T47D (cell line): ENCODE results near the gene SCNN1B.

Experiments used
- DNase-seq, 2 experiments: peaks; one replicate each; pipeline versions ENCODE4 v3.0.0 to v3.0.0-alpha.2; 2011 to 2012; ENCODE audit warnings: low read depth in 1 of 2, low spot score in 1 of 2
- JUND ChIP-seq: IDR thresholded peaks from 2 replicates; pipeline ENCODE4 v1.6.1; 2012; ENCODE audit warnings: low read depth
- in situ Hi-C: cut with HindIII; loops from 2 replicates; pipeline ENCODE4 v1.10.0; 2016; ENCODE audit warnings: low sequenced_read_pairs, low pct_unique_long_range_greater_than_20kb

SCNN1B gene

GRCh38 chr16:23333831-23334456 lies 31.8 kb downstream of the SCNN1B start:
- no peak for DNase-seq
- no peak for TF ChIP-seq JUND
- in situ Hi-C loops, result no loop called here

DNA sequence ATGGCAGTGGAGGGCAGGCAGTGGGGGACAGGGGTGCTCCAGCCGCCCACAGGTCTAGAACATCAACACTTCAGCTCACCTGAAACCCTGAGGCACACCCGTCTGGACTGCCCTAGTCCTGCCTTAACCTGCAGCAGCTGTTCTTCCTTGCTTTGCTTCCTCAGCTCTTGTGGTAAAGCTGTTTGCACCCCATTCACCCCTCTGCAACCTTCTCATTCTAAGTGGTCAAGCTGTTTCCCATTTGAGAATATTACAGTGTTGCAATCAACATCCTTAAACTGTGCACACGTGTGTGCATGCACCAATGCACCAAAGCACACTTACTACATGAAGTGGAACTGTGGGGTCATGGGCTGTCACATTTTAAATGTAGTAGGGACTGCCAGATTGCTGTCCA lies 32.4 kb downstream of the SCNN1B start:
- no peak for DNase-seq
- in situ Hi-C loops, result no loop called here
- no peak for TF ChIP-seq JUND

GRCh38 chr16:23334950-23335349 lies 32.8 kb downstream of the SCNN1B start:
- in situ Hi-C loops, result no loop called here
- peak in 1 of 2 experiments; percentile 49 for DNase-seq
- TF ChIP-seq JUND, result no peak

- in situ Hi-C loops, result no loop called here
- no peak for TF ChIP-seq JUND
Observed at GRCh38 chr16:23337836-23338550, 35.9 kb downstream of the SCNN1B start.

DNA sequence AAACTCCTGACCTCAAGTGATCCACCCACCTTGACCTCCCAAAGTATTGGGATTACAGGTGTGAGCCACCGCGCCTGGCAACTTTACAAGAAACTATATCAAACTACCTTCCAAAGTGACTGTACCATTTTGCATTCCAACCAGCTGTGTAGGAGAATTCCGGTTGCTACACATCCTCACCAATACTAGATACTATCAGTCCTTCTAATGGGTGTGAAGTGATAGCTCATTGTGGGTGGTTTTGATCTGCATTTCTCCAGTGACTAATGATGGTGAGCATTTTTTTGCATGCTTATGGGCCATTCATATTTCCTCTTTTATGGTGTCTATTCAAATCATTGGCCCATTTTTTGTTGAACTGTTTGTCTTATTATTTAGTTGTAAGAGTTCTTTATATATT lies 37.7 kb downstream of the SCNN1B start:
- in situ Hi-C loops, result no loop called here
- TF ChIP-seq JUND, result no peak
- DNase-seq, result no peak

More at GRCh38 chr16:23337836-23338550, 35.9 kb downstream of the SCNN1B start:
- no peak for DNase-seq

DNA sequence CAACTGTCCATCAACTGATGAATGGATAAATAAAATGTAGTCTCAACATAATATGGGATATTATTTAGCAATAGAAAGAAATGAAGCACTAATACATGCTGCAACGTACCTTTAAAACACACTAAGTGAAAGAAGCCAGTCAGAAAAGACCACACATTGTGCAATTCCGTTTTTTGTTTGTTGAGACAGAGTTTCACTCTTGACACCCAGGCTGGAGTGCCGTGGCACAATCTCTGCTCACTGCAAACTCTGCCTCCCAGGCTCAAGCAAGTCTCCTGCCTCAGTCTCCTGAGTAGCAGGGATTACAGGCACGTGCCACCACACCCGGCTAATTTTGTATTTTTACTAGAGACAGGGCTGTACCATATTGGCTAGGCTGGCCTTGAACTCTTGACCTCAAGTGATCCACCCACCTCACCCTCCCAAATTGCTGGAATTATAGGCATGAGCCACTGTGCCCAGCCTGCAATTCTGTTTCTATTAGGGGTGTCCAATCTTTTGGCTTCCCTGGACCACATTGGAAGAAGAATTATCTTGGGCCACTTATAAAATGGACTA lies 40.1 kb downstream of the SCNN1B start:
- DNase-seq, result no peak
- no peak for TF ChIP-seq JUND
- in situ Hi-C loops, result no loop called here

- in situ Hi-C loops, result no loop called here
- DNase-seq, result peak in 1 of 2 experiments; percentile 58
- no peak for TF ChIP-seq JUND
Observed at GRCh38 chr16:23343643-23344612, 41.8 kb downstream of the SCNN1B start.

- no peak for DNase-seq
- in situ Hi-C loops, result no loop called here
- TF ChIP-seq JUND, result no peak
Observed at GRCh38 chr16:23345237-23345636, 43.1 kb downstream of the SCNN1B start.

GRCh38 chr16:23348579-23349469 lies 46.7 kb downstream of the SCNN1B start:
- TF ChIP-seq JUND, result no peak

DNA sequence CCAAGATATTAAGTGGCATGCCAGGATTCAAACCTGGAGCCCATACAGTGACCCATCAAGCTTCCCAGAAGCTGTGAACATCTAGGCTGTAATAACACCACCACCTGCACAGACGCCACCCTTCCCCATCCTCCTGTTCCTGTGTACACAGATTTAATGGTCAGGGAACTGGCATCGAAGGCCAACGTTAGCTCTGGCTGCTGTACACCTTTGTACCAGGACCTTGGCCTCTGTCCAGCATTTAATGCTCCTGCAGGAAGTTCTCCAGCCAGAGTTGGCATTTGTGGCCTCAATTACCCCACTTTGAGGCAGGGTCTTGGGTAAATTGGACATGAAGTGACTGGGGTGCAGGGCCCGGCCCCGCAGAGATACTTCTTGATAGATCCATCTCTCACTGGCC lies 49.3 kb downstream of the SCNN1B start:
- in situ Hi-C loops, result no loop called here
- TF ChIP-seq JUND, result no peak
- DNase-seq, result peak in 1 of 2 experiments; percentile 63

More at GRCh38 chr16:23348579-23349469, 46.7 kb downstream of the SCNN1B start:
- DNase-seq, result peak in 1 of 2 experiments; percentile 25
- in situ Hi-C loops, result no loop called here

- in situ Hi-C loops, result no loop called here
- no peak for TF ChIP-seq JUND
- DNase-seq, result no peak
Observed at GRCh38 chr16:23353440-23353839, 51.3 kb downstream of the SCNN1B start.
